Measurements from ENCODE around the gene WDR64. TPM values are rescaled to one million over a fixed set of nuclear protein-coding genes. Genes with fewer than 3 reads are reported as not detected.

The WDR64 gene
- total and polyA plus RNA-seq, 2 of the 13 experiments (the other 11 are each of a cell fraction or from before 2014, with no cell fraction given), result not detected

DNA sequence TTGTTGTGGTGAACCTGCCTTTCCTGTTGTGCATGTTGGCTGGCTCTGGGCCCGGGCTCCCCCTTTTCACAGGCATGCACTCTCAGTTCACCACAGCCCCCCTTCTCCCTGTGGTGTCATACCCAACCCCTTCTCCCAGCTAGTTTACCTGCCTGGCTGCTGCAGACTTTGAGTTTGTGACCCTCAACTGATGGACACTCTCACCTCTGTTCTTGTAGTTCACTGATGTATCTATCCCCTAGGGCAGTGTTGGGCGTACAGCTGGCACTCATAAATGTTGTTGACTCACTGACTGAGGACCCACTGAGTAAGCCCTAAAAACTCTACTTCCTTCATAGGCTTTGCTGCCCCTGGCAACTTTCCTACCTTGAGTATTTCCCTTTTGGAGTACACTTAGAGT is 54.9 kb downstream of the WDR64 start:
- Histone ChIP-seq H3K27ac (ENCODE audit: extremely low read length, insufficient read depth, low read length) (no peak overlapping the region), H4K20me1 (ENCODE audit: insufficient read depth, low read length) (no peaks in the 10 kb centered on the region), H3K4me2 (ENCODE audit: low read depth, low read length) (no peak overlapping the region), H3K9ac (ENCODE audit: insufficient read depth, low read depth, low read length) (no peak overlapping the region), H3K79me2 (ENCODE audit: insufficient read depth, low read length) (no peaks in the 10 kb centered on the region), H3K9me3 (ENCODE audit: low read length) (no peaks in the 10 kb centered on the region), H3K36me3 (replicated peaks in 1 of 2; ENCODE audit: control insufficient read depth in 1 of 2, insufficient read depth in 2 of 2, low read length in 2 of 2) (no peaks in the 10 kb centered on the region), H2AFZ (ENCODE audit: low read length) (no peak overlapping the region), H3K4me1 (ENCODE audit: insufficient read depth, low read length) (no peaks in the 10 kb centered on the region), H3K27me3 (ENCODE audit: control insufficient read depth in 1 of 2, insufficient read depth in 2 of 2, low read length in 2 of 2) (no peaks in the 10 kb centered on the region), H3K4me3 (replicated peaks in 1 of 3; ENCODE audit: insufficient read depth in 1 of 3, low read depth in 2 of 3, low read length in 3 of 3) (no peak overlapping the region)
- 5% methylated on average over 2 of the region's 2 CpGs for WGBS (ENCODE audit: low lambda C conversion rate)
- in situ Hi-C loops (cut with HindIII; ENCODE audit: extremely low pct_ligation_motif_present, low pct_unique_long_range_greater_than_20kb), result no loop called here
- intact Hi-C loops (cut with micrococcal nuclease; ENCODE audit: unreplicated experiment), result no loop called here
- ChIA-PET CTCF (ENCODE audit: low intra/inter-chr PET ratio, low total read pairs) (no interaction called here), POLR2A (no interaction called here)
- ATAC-seq (no peak), FAIRE-seq (no peak), DNase-seq (ENCODE audit: low spot score) (no peak)
- TF ChIP-seq ZFP41 (CRISPR knock-in tag; IDR thresholded peaks at IDR 0.05; ENCODE audit: borderline replicate concordance) (no peak), ZNF460 (CRISPR knock-in tag; IDR thresholded peaks at IDR 0.05; ENCODE audit: borderline replicate concordance) (no peak), HHEX (CRISPR knock-in tag; IDR thresholded peaks at IDR 0.05) (no peak), ZNF329 (CRISPR knock-in tag; IDR thresholded peaks at IDR 0.05; ENCODE audit: low read depth) (no peak), ATAD3A (CRISPR knock-in tag; IDR thresholded peaks at IDR 0.05) (no peak), MLX (CRISPR knock-in tag; IDR thresholded peaks at IDR 0.05) (no peak), KLF11 (CRISPR knock-in tag; IDR thresholded peaks at IDR 0.05) (no peak), ZNF607 (CRISPR knock-in tag; IDR thresholded peaks at IDR 0.05; ENCODE audit: borderline replicate concordance) (no peak), NR2F1 (CRISPR knock-in tag; IDR thresholded peaks at IDR 0.05) (no peak), ZNF225 (CRISPR knock-in tag; IDR thresholded peaks at IDR 0.05) (no peak), SMAD1 (CRISPR knock-in tag; IDR thresholded peaks at IDR 0.05; ENCODE audit: borderline replicate concordance, low read depth) (no peak), ZNF678 (CRISPR knock-in tag; IDR thresholded peaks at IDR 0.05) (no peak), ARID2 (CRISPR knock-in tag; IDR thresholded peaks at IDR 0.05; ENCODE audit: borderline replicate concordance) (no peak), SNAI1 (CRISPR knock-in tag; IDR thresholded peaks at IDR 0.05; ENCODE audit: borderline replicate concordance) (no peak)
- TF ChIP-seq, protein P1, sequence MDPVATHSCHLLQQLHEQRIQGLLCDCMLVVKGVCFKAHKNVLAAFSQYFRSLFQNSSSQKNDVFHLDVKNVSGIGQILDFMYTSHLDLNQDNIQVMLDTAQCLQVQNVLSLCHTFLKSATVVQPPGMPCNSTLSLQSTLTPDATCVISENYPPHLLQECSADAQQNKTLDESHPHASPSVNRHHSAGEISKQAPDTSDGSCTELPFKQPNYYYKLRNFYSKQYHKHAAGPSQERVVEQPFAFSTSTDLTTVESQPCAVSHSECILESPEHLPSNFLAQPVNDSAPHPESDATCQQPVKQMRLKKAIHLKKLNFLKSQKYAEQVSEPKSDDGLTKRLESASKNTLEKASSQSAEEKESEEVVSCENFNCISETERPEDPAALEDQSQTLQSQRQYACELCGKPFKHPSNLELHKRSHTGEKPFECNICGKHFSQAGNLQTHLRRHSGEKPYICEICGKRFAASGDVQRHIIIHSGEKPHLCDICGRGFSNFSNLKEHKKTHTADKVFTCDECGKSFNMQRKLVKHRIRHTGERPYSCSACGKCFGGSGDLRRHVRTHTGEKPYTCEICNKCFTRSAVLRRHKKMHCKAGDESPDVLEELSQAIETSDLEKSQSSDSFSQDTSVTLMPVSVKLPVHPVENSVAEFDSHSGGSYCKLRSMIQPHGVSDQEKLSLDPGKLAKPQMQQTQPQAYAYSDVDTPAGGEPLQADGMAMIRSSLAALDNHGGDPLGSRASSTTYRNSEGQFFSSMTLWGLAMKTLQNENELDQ (CRISPR knock-in tag; IDR thresholded peaks at IDR 0.05; ENCODE audit: borderline replicate concordance), result no peak
- TF ChIP-seq, protein P2, sequence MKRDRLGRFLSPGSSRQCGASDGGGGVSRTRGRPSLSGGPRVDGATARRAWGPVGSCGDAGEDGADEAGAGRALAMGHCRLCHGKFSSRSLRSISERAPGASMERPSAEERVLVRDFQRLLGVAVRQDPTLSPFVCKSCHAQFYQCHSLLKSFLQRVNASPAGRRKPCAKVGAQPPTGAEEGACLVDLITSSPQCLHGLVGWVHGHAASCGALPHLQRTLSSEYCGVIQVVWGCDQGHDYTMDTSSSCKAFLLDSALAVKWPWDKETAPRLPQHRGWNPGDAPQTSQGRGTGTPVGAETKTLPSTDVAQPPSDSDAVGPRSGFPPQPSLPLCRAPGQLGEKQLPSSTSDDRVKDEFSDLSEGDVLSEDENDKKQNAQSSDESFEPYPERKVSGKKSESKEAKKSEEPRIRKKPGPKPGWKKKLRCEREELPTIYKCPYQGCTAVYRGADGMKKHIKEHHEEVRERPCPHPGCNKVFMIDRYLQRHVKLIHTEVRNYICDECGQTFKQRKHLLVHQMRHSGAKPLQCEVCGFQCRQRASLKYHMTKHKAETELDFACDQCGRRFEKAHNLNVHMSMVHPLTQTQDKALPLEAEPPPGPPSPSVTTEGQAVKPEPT (CRISPR knock-in tag; IDR thresholded peaks at IDR 0.05; ENCODE audit: low read depth), result no peak
- TF ChIP-seq, protein P3, sequence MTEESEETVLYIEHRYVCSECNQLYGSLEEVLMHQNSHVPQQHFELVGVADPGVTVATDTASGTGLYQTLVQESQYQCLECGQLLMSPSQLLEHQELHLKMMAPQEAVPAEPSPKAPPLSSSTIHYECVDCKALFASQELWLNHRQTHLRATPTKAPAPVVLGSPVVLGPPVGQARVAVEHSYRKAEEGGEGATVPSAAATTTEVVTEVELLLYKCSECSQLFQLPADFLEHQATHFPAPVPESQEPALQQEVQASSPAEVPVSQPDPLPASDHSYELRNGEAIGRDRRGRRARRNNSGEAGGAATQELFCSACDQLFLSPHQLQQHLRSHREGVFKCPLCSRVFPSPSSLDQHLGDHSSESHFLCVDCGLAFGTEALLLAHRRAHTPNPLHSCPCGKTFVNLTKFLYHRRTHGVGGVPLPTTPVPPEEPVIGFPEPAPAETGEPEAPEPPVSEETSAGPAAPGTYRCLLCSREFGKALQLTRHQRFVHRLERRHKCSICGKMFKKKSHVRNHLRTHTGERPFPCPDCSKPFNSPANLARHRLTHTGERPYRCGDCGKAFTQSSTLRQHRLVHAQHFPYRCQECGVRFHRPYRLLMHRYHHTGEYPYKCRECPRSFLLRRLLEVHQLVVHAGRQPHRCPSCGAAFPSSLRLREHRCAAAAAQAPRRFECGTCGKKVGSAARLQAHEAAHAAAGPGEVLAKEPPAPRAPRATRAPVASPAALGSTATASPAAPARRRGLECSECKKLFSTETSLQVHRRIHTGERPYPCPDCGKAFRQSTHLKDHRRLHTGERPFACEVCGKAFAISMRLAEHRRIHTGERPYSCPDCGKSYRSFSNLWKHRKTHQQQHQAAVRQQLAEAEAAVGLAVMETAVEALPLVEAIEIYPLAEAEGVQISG (CRISPR knock-in tag; IDR thresholded peaks at IDR 0.05), result no peak
- BruUV-seq (replicated peaks), result no TSS peak
